RWPE2 (cell line): ENCODE data around the gene BCORL1.

Experiments
- ATAC-seq: fragments of 200-7000 bp; cut with Tn5 transposase; 3 replicates; pipeline ENCODE4 v1.9.1; 2021; ENCODE audit warnings: low read depth
- DNase-seq: peaks from one replicate; pipeline ENCODE4 v3.0.0-alpha.2; 2020; ENCODE audit warnings: low spot score
- H3K27ac ChIP-seq: fragments of 450-650 bp; 2 replicates; pipeline ENCODE4 v1.5.1; 2017; ENCODE audit warnings: mild to moderate bottlenecking; ENCODE audit not compliant: poor library complexity, severe bottlenecking
- H3K27me3 ChIP-seq: fragments of 250-450 bp; sonication (Bioruptor Pico); 2 replicates; pipeline ENCODE4 v1.5.1; 2021; ENCODE audit warnings: mild to moderate bottlenecking, moderate library complexity; ENCODE audit not compliant: insufficient read depth, poor library complexity, severe bottlenecking
- H3K36me3 ChIP-seq: fragments of 250-450 bp; sonication (Bioruptor Pico); 2 replicates; pipeline ENCODE4 v1.5.1; 2020; ENCODE audit warnings: low read depth, mild to moderate bottlenecking, moderate library complexity
- H3K4me1 ChIP-seq: fragments of 250-450 bp; sonication (Bioruptor Pico); 2 replicates; pipeline ENCODE4 v1.5.1; 2021; ENCODE audit warnings: mild to moderate bottlenecking, moderate library complexity; ENCODE audit not compliant: insufficient read depth, poor library complexity, severe bottlenecking
- H3K4me3 ChIP-seq: fragments of 250-450 bp; sonication (Bioruptor Pico); 2 replicates; pipeline ENCODE4 v1.5.1; 2021; ENCODE audit warnings: mild to moderate bottlenecking, moderate library complexity; ENCODE audit not compliant: severe bottlenecking
- H3K9me3 ChIP-seq: fragments of 250-450 bp; sonication (Bioruptor Pico); 2 replicates; pipeline ENCODE4 v1.5.1; 2021; ENCODE audit warnings: mild to moderate bottlenecking, moderate library complexity; ENCODE audit not compliant: severe bottlenecking
- CTCF ChIP-seq: fragments of 450-650 bp; IDR thresholded peaks from one replicate; pipeline ENCODE4 v1.5.1; 2017; ENCODE audit warnings: mild to moderate bottlenecking, moderate library complexity; ENCODE audit not compliant: poor library complexity, severe bottlenecking

BCORL1 gene

GRCh38 chrX:130039847-130040246, 57.4 kb downstream of the BCORL1 start:
- H3K27ac ChIP-seq: no peak overlapping the region
- H3K4me1 ChIP-seq: no peaks in the 10 kb centered on the region
- TF ChIP-seq CTCF: no peak
- no peaks in the 10 kb centered on the region for H3K36me3 ChIP-seq
- H3K9me3 ChIP-seq: no peaks in the 10 kb centered on the region
- ATAC-seq: no peak
- no peaks in the 10 kb centered on the region for H3K27me3 ChIP-seq
- no peak overlapping the region for H3K4me3 ChIP-seq
- no peak for DNase-seq

- no peak overlapping the region for H3K4me3 ChIP-seq
- H3K9me3 ChIP-seq: no peaks in the 10 kb centered on the region
- H3K27ac ChIP-seq: no peak overlapping the region
- H3K27me3 ChIP-seq: no peaks in the 10 kb centered on the region
- ATAC-seq: no peak
- H3K4me1 ChIP-seq: no peaks in the 10 kb centered on the region
- no peak for TF ChIP-seq CTCF
- DNase-seq: no peak
- H3K36me3 ChIP-seq: peaks cover 4% of the 10 kb centered on the region; the same call in 1 of the 2 replicates
These were observed 65.0 kb downstream of the BCORL1 start for GRCh38 chrX:130047416-130047815.

GRCh38 chrX:130048686-130049222, 66.3 kb downstream of the BCORL1 start:
- TF ChIP-seq CTCF: no peak
- Histone ChIP-seq H3K4me3 (no peak overlapping the region), H3K9me3 (no peaks in the 10 kb centered on the region), H3K27me3 (no peaks in the 10 kb centered on the region), H3K4me1 (no peaks in the 10 kb centered on the region), H3K36me3 (peaks cover 7% of the 10 kb centered on the region; the same call in 1 of the 2 replicates), H3K27ac (no peak overlapping the region)
- DNase-seq: no peak
- ATAC-seq: no peak

- peaks cover 7% of the 10 kb centered on the region; the same call in 1 of the 2 replicates for H3K36me3 ChIP-seq
- no peaks in the 10 kb centered on the region for H3K4me1 ChIP-seq
- ATAC-seq (no peak), DNase-seq (no peak)
- H3K9me3 ChIP-seq: no peaks in the 10 kb centered on the region
- H3K27me3 ChIP-seq: no peaks in the 10 kb centered on the region
- H3K4me3 ChIP-seq: no peak overlapping the region
- no peak overlapping the region for H3K27ac ChIP-seq
- TF ChIP-seq CTCF: no peak
These were observed 67.4 kb downstream of the BCORL1 start for GRCh38 chrX:130049821-130050220.

- no peaks in the 10 kb centered on the region for H3K4me1 ChIP-seq
- no peaks in the 10 kb centered on the region for H3K27me3 ChIP-seq
- DNase-seq (no peak), ATAC-seq (no peak)
- no peak overlapping the region for H3K4me3 ChIP-seq
- no peak overlapping the region for H3K27ac ChIP-seq
- no peaks in the 10 kb centered on the region for H3K9me3 ChIP-seq
- peaks cover 7% of the 10 kb centered on the region; the same call in 1 of the 2 replicates for H3K36me3 ChIP-seq
- no peak for TF ChIP-seq CTCF
These were observed 68.9 kb downstream of the BCORL1 start for GRCh38 chrX:130051176-130051845.
